M059J (cell line): Measurements from ENCODE around the gene EVX1. TPM values are rescaled to one million over a fixed set of nuclear protein-coding genes. Genes with fewer than 3 reads are reported as not detected.

Experiments
- DNase-seq: peaks from one replicate; pipeline ENCODE4 v3.0.0-alpha.2; 2012; ENCODE audit warnings: low read depth
- total RNA-seq: library from RNA; depleted of rRNA; stranded (reverse); fragments of >200 nt; shearing (Covaris generic); gene quantifications from 2 replicates; pipeline ENCODE4 v1.2.3, GENCODE V29; 2014; rRNA removed

EVX1 gene
- total RNA-seq, result not detected in 2 replicates

DNA sequence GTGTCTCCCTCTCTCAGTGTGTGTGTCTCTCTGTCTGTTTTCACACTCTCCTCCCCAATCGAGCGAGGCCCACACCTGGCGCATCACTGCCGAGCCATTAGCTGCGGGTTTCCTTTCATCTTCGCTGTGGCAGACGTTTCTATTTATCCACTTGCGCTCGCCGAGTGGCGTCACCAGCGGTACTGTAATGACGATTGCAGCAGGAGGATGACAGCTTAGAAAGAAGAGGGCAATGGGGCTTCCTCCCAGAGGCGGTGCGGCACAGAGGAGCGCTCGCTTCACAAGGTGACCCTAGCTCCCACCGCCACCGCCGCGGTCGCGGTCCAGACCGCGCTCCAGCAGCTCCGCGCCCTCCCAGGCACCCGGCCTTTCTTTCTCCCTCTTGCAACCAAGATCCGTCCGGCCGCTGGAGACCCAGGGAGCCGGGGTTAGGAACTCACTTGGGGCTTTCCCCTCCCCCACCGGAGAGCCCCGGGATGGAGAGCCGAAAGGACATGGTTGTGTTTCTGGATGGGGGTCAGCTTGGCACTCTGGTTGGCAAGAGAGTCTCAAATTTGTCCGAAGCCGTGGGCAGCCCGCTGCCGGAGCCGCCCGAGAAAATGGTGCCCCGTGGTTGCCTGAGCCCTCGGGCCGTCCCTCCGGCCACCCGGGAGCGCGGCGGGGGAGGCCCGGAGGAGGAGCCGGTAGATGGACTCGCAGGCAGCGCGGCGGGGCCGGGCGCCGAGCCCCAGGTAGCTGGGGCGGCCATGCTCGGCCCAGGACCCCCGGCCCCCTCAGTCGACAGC is at the start of gene EVX1:
Gene EVX1, plus strand, starts transcription at position 248 of the 785 bp plus-strand sequence. Its CDS starts 229 bp downstream, at position 477.
- peak; percentile 45 for DNase-seq

GRCh38 chr7:27193335-27194001 is 49.1 kb upstream of the EVX1 start:
- no peak for DNase-seq

GRCh38 chr7:27194002-27194352 is 48.6 kb upstream of the EVX1 start:
- no peak for DNase-seq

GRCh38 chr7:27194686-27195379 is 47.8 kb upstream of the EVX1 start:
- no peak for DNase-seq

- DNase-seq, result peak; percentile 70
Observed at GRCh38 chr7:27196287-27196767, 46.3 kb upstream of the EVX1 start.

GRCh38 chr7:27197137-27198042 is 45.2 kb upstream of the EVX1 start:
- DNase-seq, result no peak

- DNase-seq, result no peak
Observed at GRCh38 chr7:27198138-27198841, 44.3 kb upstream of the EVX1 start.

- DNase-seq, result peak; percentile 44
Observed at GRCh38 chr7:27198871-27199801, 43.5 kb upstream of the EVX1 start.

- peak; percentile 75 for DNase-seq
Observed at GRCh38 chr7:27199849-27200760, 42.5 kb upstream of the EVX1 start, which contains the start of gene HOXA13. TSS of gene HOXA13 (minus strand) at chr7:27200091. CDS start at chr7:27200077, 14 bp downstream.

- DNase-seq, result no peak
Observed at GRCh38 chr7:27200761-27201579, 41.6 kb upstream of the EVX1 start.

- no peak for DNase-seq
Observed at GRCh38 chr7:27201580-27202017, 41.0 kb upstream of the EVX1 start.

DNA sequence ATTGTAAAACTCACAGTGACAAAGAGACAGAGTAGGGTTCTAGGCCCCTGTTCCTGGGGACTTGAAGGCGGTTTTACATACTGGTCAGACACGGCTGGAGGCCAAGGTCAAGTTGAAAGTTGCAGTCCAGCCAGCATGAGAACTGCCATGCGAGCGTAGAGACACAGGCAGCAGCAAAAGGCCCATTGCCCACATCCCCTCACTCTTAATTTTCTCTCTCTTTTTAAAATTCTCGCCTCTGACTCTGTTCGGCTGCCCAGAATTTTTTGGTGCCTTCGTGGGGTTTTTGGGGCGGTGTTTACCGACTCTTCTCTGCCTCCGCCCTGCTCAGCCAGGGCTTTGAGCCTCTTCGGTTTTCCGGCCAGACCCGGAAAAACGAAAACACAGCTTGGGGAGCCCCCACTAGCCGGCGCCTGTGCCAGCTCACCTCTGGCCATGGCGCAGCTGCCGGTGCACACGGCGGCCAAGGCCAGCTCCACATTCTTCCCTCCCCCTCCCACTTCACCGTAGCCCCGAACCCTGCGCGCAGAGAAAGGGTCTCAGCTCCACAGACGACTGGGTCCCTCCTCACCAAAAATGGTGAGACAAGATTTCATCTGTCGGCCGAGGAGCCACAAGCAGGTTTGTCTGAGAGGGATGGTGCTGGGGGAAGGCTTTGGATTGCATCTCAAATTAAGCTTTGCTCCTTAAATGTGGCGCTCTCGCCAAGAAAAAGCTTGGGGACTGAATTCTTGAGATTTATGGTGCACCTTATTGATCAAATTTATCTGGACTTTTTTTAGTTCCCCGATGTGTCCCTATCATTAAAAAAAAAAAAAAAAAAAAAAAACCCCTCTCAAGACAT is 40.4 kb upstream of the EVX1 start:
- no peak for DNase-seq

- no peak for DNase-seq
Observed at GRCh38 chr7:27202862-27203134, 39.8 kb upstream of the EVX1 start.

GRCh38 chr7:27203365-27203953 is 39.1 kb upstream of the EVX1 start:
- DNase-seq, result no peak

- DNase-seq, result no peak
Observed at GRCh38 chr7:27203964-27204594, 38.5 kb upstream of the EVX1 start.

DNA sequence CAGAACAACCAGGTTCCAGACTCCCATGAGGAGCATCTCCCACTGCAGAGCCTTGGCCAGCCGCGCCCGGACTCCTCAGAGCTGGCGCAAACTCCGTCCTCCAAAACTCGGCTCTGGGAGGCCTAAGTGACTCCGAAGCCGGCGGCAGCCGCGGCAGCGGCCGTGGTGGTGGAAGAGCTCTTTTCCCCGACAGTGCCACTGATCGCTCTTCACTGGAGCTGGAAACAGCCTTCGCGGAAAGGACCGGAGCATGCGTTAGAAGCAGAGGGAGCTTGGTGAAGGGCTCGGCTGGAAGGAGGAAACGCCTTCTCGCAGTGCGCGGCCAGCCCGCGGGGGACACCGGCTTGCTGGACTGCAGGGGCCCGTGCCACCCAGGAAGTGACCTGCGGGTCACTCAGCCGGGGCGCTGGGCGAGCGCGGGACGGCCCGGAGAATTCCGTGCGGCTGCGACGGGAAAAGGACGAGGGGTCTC is 37.7 kb upstream of the EVX1 start:
- DNase-seq, result peak; percentile 33
